ENCODE results near the gene C1orf21. TPM values are rescaled to one million over a fixed set of nuclear protein-coding genes. Genes with fewer than 3 reads are reported as not detected.

Gene C1orf21
- total RNA-seq, 1 donor from 2014 or later = 57.8 TPM

GRCh38 chr1:184445997-184446396 lies 59.2 kb downstream of the C1orf21 start:
- DNase-seq (ENCODE audit: low spot score) = no peak

- no peak for DNase-seq (ENCODE audit: low spot score)
Observed at GRCh38 chr1:184447651-184448185, 60.9 kb downstream of the C1orf21 start.

GRCh38 chr1:184449916-184450315 lies 63.1 kb downstream of the C1orf21 start:
- DNase-seq (ENCODE audit: low spot score) = no peak

- DNase-seq (ENCODE audit: low spot score) = no peak
Observed at GRCh38 chr1:184455786-184456185, 69.0 kb downstream of the C1orf21 start.

- DNase-seq (ENCODE audit: low spot score) = no peak
Observed at GRCh38 chr1:184456189-184456588, 69.4 kb downstream of the C1orf21 start.

- DNase-seq (ENCODE audit: low spot score) = no peak
Observed at GRCh38 chr1:184457500-184457899, 70.7 kb downstream of the C1orf21 start.

- no peak for DNase-seq (ENCODE audit: low spot score)
Observed at GRCh38 chr1:184461321-184461720, 74.5 kb downstream of the C1orf21 start.

- no peak for DNase-seq (ENCODE audit: low spot score)
Observed at GRCh38 chr1:184462155-184462554, 75.3 kb downstream of the C1orf21 start.

- DNase-seq (ENCODE audit: low spot score) = no peak
Observed at GRCh38 chr1:184462990-184463389, 76.2 kb downstream of the C1orf21 start.

GRCh38 chr1:184463680-184464079 lies 76.9 kb downstream of the C1orf21 start:
- no peak for DNase-seq (ENCODE audit: low spot score)

GRCh38 chr1:184464757-184465156 lies 77.9 kb downstream of the C1orf21 start:
- DNase-seq (ENCODE audit: low spot score) = no peak

GRCh38 chr1:184465489-184466146 lies 78.8 kb downstream of the C1orf21 start:
- no peak for DNase-seq (ENCODE audit: low spot score)

GRCh38 chr1:184467295-184467694 lies 80.5 kb downstream of the C1orf21 start:
- no peak for DNase-seq (ENCODE audit: low spot score)

- no peak for DNase-seq (ENCODE audit: low spot score)
Observed at GRCh38 chr1:184469396-184469795, 82.6 kb downstream of the C1orf21 start.

- no peak for DNase-seq (ENCODE audit: low spot score)
Observed at GRCh38 chr1:184471686-184472085, 84.9 kb downstream of the C1orf21 start.

GRCh38 chr1:184472136-184472535 lies 85.3 kb downstream of the C1orf21 start:
- no peak for DNase-seq (ENCODE audit: low spot score)

GRCh38 chr1:184473176-184473966 lies 86.5 kb downstream of the C1orf21 start:
- no peak for DNase-seq (ENCODE audit: low spot score)

GRCh38 chr1:184476187-184476586 lies 89.4 kb downstream of the C1orf21 start:
- no peak for DNase-seq (ENCODE audit: low spot score)

- peak; percentile 29 for DNase-seq (ENCODE audit: low spot score)
Observed at GRCh38 chr1:184479435-184480167, 92.8 kb downstream of the C1orf21 start.

- DNase-seq (ENCODE audit: low spot score) = no peak
Observed at GRCh38 chr1:184480736-184481135, 93.9 kb downstream of the C1orf21 start.

GRCh38 chr1:184482136-184482535 lies 95.3 kb downstream of the C1orf21 start:
- DNase-seq (ENCODE audit: low spot score) = peak; percentile 73

- peak; percentile 65 for DNase-seq (ENCODE audit: low spot score)
Observed at GRCh38 chr1:184483101-184483683, 96.4 kb downstream of the C1orf21 start.

Data from mucosa of gallbladder (tissue), 1 donor.